Kidney capillary endothelial cell (primary cell): ENCODE data around the gene YAP1.

ENCODE experiments used
- DNase-seq: peaks from one replicate; pipeline ENCODE4 v3.0.0-alpha.2; 2018; ENCODE audit warnings: low spot score

YAP1 gene

DNA sequence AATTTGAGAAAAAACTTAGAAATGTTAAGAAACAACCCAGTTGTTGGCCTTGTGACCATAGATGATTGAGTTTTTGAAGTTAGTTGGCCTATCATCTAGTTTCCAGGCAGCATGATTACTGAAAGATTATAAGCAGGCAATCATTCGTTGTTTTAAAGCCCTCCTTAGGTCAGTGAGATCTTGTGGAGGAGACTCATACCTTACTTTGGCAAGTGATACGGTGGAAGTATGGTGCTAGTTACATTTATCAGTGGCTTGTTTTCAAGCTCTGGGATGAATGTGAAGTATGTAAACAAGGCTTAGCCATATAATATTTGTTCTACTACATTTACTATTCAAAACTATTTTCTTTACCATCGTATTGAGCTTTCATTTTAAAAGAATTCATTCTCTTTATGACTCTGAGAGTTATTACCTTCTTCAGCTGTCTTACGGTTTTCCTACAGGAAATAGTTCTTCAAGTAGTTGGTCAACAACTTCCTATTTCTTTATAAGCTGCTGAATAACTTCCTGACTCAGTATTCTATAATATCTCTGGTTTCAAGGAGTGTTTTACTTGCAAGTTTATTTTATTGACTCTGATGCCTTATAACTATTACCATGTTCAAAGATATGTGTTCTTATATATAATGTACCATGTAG, 7.3 kb downstream of the YAP1 start:
- DNase-seq, result peak; percentile 36

DNA sequence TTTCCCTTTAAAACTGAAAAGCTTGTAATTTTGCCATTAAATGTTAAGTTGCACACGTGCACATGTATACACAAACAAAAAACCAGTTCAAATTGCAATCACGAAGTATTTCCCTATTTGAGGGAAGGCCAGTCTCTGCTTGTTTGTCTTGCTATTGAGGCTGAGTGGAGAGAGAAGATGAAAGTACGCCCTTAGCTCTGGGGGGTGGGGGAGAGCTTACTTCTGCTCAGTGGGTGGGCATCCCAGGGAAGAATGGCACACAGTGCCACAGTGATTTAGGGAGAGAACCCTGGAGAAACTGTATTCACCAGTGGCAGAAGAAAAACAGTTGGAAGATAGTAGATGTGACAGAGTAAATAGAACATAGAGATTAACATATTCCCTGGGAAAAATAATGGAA, 8.7 kb downstream of the YAP1 start:
- DNase-seq, result no peak

DNA sequence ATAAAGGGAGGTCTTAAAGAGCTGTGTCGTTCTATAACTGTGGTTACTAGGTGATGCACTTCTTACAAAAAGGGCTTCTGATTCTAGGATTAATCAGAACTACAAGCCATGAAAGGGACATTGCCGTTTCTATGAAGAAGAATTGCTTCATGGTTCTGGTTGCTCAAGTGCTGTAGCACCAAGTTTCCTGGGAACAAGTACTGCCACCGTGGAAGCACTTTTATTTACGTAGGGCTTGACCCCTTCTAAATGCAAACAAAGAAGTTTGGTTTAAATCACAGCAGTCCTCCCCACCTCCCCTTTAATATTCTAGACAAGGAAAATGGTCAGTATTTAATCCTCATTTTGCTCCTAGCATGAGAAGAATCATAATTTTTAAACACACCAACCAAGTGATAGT, 9.8 kb downstream of the YAP1 start:
- DNase-seq, result no peak

DNA sequence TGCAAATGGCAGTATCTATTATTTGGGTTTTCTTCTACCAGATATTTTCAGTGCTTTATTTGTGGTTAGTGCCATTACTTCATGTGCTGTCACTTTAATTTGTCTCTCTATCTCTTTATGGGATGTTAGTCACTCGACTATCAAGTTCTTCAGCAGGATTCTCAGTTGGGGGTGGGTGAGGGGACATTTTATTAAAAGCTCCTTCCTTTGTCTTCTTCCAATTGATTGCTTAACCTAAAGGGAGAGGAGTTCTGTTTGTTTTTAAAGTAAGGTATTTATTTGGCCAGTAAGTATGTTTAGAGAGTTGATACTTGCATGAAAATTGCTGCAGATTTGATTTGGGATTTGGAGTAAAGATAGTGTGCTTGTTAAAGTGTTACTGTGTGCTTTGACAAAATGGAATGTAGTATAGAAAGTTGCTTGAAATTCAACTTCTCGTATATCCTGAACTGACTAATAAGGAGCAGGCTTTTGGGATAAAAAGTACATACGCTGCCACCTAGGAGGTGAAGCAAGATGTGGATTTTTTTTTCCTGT, 10.3 kb downstream of the YAP1 start:
- no peak for DNase-seq

DNA sequence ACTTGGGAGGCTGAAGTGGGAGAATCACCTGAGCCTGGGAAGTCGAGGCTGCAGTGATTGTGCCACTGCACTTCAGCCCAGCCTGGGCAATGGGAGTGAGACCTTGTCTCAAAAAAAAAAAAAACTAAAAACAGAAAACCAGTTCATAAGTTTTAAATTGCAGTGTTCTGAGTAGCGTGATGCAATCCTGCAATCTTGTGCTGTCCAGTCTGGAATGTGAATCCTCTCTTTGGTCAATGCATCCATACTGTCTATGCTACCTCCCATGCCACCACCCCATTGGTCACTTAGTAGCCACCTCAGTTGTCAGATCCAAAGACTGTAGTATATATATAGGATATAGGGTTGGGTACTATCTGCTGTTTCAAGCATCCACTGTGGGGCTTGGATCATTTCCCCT, 11.1 kb downstream of the YAP1 start:
- no peak for DNase-seq

DNA sequence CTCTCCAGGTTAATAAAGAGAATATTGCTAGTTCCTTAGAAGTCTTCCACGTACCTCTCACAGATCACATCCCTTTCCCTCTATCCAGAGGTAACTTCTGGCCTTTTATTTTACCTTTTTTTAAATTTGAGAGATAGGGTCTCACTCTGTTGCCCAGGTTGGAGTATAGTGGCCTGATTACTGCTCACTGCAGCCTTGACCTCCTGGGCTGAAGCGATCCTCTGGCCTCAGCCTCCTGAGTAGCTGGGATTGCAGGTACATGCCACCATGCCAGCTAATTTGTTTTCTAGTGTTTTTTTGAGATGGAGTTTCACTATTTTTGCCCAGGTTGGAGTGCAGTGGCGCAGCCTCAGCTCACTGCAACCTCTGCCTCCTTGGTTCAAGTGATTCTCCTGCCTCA, 24.4 kb downstream of the YAP1 start:
- DNase-seq, result no peak

DNA sequence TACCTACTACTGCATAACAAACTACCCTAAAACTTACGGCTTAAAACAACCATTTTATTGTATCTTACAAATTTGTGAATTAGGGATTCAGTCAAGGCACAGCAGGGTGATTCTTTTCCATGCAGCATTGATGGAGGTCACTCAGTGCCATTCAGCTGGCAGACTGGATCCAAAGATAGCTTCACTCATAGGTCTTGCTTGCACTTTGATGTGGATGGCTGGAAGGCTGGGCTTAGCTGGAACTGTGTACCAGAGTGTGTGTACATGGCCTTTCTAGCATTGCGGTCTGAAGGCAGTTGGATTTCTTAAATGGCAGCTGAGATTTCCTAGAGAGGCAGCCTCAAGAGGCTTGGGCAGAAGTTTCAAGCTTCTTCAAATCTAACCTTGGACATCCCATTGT, 25.0 kb downstream of the YAP1 start:
- DNase-seq, result no peak

DNA sequence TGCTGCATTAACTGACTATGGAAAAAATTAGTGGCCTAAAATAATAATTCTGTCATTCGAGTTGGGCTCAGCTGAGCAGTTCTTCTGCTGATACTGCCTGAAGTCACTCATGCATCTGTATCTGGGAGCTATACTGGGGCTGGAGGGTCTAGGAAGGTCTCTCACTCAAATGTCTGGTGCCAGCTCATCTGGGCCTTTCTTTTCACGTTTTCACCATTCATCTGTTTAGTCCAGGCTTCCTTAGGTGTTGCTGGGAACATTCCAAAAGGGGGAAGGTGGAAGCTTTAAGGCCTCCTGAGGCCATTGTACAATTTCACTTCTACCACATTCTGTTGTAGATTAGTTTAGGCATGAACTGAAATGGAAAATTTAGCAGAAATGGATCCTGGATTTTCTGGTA, 28.0 kb downstream of the YAP1 start:
- DNase-seq, result no peak

DNA sequence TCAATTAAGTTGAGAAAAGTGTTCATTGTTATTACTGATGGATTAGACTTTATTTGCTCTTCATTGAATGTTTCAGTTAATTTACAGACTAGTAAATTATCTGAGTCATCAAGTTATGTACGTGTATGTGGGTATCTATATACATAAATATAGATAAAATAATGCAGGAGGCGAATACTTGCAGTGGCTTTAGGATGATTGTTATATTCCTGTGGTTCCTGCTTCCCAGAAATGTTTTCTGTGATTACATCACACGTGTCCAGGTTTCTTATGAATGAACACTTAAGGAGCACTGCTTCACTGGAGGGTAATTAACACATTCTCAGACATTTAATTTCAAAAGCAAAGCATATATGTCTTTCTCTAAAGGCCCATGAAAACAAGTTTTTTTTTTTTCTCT, 28.4 kb downstream of the YAP1 start:
- no peak for DNase-seq

DNA sequence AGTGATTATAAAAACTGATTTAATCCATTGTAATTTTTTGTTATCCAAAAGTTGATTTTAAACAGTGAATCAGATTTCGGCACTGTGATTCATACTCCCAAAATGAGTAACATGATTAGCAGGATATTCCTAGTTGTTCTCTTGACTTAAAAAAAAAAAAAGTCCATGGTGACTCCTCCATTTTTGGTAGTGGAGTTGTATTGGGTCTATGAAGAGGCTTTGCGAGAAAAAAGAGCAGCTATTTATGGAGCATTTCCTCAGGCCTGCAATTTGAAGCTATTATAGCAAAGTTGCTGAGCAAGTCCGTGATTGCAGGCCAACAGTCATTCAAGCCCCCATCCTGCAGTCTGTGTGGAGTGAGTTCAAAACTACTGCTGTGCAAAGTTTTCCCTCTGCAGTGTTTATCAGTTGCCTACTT, 28.8 kb downstream of the YAP1 start:
- no peak for DNase-seq

DNA sequence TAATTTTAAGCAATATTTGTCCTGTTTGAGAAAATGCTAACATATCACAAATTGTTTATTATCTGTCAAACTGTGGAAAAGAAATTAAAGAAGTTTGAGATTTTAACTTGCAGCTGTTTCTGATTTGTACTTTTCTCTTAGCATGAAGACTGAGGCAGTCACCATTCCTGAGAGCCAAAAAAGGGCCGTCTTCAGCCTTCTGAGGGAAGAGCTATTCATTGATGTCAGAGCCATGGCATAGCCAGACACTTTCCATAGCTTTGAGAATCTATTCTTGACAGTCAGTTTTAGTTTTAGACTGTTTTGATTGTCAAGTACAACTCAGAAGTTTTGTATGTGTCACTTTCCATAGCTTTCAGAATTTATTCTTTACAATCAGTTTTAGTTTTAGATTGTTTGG, 32.1 kb downstream of the YAP1 start:
- DNase-seq, result no peak

DNA sequence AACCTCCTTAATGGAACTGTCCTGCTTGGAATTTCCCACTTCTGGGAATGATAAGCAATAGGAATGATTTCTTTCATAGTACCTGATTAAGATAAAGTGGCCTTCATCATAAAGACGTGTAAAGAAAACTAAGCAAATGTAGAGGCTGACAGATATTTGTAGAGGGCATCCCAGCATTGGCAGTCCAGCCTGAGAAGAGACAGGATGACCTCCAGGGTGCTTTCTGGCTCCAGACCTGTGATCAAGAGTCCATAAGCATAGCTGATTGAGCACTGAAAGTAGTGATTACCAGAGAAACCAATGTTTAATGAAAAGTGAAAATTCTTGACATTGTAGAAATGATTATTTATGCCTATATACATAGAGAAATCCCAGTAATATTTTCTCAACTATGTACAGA, 33.6 kb downstream of the YAP1 start:
- DNase-seq, result no peak

DNA sequence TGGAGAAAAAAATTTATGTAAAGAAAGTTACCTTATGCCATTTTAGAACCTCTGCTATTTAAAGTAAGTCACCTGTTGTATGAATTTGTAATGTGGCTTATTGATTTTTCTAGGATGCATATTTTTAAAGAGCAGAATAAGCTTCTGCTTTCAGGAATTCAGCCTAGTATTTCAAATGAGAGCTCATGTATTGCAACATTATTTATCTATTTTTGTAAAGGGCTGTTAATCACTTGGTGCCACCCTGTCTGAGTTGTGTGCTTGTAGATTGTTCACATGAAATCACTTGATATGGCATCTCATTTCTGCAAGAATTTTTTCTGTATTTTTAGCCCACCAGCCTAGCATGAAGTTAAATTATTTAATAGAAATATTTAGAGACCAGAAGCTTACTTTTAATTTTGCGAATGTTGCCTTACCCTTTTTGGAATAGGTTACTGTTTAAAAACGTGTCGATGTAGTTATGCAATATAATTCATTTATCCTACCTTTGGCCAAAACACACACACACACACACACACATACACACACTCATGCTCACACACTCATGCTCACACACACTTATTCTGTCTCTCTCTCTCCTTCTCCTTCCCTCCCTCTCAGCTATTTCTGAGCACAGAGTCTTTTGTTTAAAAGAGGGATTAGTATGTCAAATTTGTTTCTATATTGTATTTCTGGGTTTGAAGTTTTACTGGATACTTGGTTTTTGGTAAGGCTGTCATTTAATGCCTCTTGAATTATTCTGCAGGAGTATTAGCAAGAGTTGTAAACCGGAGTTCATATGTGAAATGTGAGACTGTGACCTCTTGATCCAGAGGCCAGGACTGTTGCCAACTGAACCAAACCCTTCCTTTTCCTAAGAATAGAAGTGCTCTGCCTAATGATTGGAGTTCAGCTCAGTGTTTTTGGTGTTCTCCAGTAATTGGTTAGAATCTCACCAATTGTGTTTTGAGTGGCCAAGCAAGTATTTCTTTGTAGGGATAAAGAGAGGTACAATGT, 34.4 kb downstream of the YAP1 start:
- DNase-seq, result no peak

DNA sequence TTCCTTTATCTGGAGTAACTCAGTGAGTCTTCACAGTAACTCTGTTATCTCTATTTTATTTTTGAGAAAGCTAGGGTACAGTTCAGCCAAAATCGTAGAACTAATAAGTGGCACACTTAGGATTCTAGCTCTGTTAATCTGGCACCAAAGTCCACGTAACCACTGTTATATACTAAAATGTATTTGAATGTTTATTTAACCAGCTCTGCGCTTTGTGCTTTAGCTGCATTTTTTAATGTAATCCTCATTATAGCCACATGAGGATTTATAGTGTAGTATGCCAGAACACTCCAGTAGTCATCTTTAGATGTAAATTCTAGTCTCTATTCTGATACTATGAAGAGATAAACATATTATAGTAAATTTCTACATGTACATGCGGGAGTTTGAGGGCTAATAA, 36.8 kb downstream of the YAP1 start:
- no peak for DNase-seq

DNA sequence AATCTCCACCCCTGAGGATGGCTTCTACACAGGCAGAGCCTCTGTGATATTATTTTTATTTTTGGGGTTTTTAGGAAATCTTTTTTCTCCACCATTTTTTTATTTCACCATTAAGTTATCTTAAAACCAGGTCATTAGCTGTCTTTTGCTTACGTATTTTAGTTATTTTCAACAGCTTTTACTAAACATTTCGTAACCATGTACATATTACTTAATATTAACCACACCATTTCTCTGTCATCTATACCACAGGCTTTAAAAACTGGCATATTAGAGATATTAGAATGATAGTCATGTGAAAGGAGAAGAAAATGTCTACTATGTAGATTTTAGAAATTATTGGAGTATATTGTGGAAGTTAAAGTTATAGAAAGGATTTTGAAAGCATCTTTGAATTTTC, 37.4 kb downstream of the YAP1 start:
- DNase-seq, result no peak

DNA sequence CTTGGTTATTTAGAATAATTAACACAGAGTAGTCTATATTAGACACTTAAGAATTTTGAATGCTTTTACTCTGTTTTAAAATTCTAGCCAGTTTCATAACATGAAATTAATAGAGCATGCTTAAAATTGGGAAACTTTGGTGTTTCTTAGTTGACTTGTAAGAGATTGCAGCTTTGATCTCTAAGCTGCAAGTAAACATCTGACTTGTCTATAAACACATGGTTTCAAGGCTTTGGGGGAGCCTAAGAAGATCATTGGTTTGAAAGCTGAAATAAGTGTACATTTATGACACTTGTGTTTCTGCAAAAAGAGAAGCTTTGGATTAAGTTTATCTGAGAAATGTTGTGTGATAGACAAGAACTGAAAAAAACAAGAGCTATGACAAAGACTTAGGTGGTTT, 37.8 kb downstream of the YAP1 start:
- no peak for DNase-seq

DNA sequence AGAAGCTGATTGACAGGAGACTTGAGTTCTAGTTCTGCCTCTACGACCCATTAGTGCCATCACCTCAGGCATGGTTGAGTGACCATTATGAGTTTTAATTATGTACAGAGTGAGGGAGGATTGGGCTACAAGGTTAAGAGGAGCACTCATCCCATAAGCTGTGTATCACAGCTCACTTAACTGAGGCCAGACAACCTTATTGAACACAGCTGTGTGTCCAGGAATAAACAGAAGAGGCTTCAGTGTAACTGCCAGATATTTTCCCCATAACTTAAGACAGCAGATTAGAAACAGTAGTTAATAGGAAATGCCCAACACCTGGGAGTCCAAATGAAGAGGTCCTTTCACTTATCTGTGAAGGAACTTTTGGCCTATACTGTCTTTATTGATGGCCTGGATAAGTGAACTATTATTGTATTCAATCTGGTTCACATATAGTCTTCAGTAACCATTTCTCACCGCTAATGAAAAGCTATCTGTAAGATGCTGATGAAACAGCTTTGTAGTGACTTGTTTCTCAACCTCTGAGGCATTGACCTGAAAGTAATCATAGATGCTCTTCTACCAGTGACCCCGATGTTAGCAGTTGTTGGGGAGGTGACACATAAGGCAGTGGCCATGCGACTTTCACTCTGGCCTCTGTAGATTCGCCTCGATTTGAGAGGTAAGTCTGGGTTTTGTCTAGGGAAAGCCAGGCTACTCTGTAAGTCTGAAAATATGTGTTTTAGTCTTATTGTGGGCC, 41.7 kb downstream of the YAP1 start:
- no peak for DNase-seq

DNA sequence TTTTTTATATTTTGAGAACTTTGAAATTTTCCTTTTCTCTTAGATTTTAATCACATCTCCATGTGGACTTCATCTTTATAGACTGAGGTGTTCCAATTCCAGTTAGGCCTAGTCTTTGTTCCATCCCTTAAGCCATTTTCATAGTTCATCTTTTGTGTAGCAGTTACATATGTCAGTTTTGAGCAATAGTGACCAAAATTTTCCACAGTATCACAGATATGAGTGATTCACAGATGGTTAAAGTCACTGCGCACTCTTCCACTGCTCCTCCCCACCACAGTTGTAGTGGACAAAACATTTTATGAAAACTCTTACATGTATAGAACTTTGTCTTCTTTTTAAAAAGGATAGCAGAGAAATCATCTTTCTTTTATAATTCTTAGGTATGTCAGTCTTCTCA, 42.8 kb downstream of the YAP1 start:
- DNase-seq, result no peak

DNA sequence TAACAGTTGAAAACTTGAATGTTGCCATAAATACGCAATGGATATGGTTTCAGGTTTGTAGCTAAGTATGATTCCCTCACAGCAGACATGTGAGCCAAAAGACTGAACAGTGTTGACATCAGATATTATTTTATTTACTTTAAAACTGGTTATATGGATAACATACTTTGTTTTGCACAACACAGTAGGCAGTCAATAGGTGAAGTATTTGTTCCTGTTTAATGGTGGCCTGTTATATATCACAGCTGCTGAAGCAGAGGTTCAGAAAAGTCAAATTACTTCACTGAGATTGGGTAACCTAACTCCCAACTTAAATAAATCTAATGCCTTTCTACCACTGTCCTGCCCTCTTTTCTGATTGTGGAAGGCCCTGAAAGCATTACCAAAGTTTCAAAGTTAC, 44.6 kb downstream of the YAP1 start:
- no peak for DNase-seq

DNA sequence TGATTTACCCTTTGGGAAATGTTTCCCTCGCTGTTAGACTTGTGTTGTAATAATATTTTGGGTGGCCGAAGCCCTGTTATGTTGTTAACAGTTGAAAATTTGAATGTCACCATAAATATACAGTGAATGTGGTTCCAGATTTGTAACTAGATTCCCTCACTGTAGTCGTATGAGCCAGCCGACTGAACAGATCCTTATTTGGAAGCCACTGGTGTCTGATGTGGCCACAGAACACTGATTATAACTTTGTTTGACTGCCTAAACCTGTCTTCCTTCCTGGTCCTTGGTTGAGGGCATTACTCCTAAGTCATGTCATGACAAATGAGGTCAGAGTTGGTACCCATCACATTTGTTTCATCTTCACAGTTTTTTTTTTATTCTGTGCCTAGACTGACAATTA, 45.4 kb downstream of the YAP1 start:
- DNase-seq, result no peak

DNA sequence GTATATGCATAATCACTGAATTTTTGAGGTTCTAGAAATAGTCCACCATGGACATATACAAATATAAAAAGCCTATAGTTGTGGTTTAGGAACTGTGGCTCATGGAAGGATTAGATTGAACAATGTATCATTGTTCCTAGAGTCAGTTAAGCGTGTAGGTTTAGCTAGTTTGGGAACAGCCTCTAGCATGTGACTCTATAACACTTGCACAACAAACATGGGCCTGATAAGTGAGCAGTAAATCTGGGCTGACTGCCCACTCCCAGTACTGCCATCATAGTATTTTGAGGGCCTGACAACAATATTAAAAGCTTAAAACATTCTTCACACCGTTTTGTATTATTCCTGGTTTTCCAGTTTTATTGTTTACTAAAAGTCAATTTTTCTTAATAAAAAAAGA, 47.0 kb downstream of the YAP1 start:
- DNase-seq, result no peak

DNA sequence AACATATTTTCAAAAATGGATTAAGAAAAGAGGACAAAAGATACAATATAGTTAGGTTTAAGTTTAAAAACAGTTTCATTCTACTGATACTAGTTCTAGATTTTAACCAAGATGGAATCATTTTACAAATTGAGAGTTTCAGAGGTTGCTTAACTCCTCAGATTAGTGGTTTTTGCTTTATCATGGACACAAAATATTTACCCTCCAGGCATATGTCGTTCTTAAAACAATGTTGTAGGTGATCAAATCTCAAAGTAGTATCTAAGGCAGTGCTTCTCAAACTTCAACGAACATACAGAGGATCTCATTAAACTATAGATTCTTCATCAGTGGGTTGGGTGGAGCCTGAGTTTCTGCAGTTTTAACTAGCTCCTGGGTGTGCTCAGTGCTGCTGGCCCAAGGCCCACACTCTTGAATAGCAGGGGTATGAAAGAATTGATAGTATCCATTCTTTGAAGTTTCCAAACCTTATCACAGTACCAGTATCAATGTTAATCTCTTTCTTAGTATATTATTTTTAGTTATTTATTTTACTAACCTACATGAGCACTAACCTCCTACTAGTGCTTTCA, 48.0 kb downstream of the YAP1 start:
- DNase-seq, result no peak
